Endodermal cell (in vitro differentiated cells): Measurements from ENCODE around the gene KRTAP15-1. TPM values are rescaled to one million over a fixed set of nuclear protein-coding genes. Genes with fewer than 3 reads are reported as not detected.

ENCODE experiments used
- DNase-seq: peaks from one replicate; pipeline ENCODE4 v3.0.0-alpha.2; 2017
- H3K27ac ChIP-seq: 2 replicates; pipeline ENCODE4 v1.5.1; 2013; ENCODE audit warnings: mild to moderate bottlenecking, low read depth, low read length, moderate library complexity
- H3K27me3 ChIP-seq: 2 replicates; pipeline ENCODE4 v1.6.1; 2013; ENCODE audit warnings: mild to moderate bottlenecking, low read length, moderate library complexity; ENCODE audit not compliant: insufficient read depth, control insufficient read depth, poor library complexity, severe bottlenecking
- H3K36me3 ChIP-seq: 2 replicates; pipeline ENCODE4 v1.7.0; 2013; ENCODE audit warnings: mild to moderate bottlenecking, low read length, moderate library complexity; ENCODE audit not compliant: control insufficient read depth, insufficient read depth
- H3K4me1 ChIP-seq: one replicate; pipeline ENCODE4 v1.7.0; 2013; ENCODE audit warnings: low read length; ENCODE audit not compliant: control insufficient read depth, insufficient read depth
- H3K4me3 ChIP-seq: 2 replicates; pipeline ENCODE4 v1.5.1; 2013; ENCODE audit warnings: mild to moderate bottlenecking, low read length, moderate library complexity
- H3K9ac ChIP-seq: 2 replicates; pipeline ENCODE4 v1.6.1; 2013; ENCODE audit warnings: mild to moderate bottlenecking, low read length, moderate library complexity; ENCODE audit not compliant: poor library complexity, severe bottlenecking; ENCODE audit errors: extremely low read depth
- H3K9me3 ChIP-seq: 2 replicates; pipeline ENCODE4 v1.6.1; 2013; ENCODE audit warnings: mild to moderate bottlenecking, low read length, moderate library complexity; ENCODE audit not compliant: control insufficient read depth
- H3K27ac Mint-ChIP-seq: 2 replicates; pipeline ENCODE4 v1.8.0; 2020; ENCODE audit warnings: mixed read lengths
- H3K27me3 Mint-ChIP-seq: 2 replicates; pipeline ENCODE4 v1.8.0; 2021; ENCODE audit warnings: mild to moderate bottlenecking, mixed read lengths; ENCODE audit not compliant: insufficient read depth
- H3K36me3 Mint-ChIP-seq: 2 replicates; pipeline ENCODE4 v1.8.0; 2020; ENCODE audit warnings: low read depth, mixed read lengths
- H3K4me1 Mint-ChIP-seq: 2 replicates; pipeline ENCODE4 v1.8.0; 2020; ENCODE audit warnings: mixed read lengths
- H3K4me3 Mint-ChIP-seq: 2 replicates; pipeline ENCODE4 v1.8.0; 2020; ENCODE audit warnings: mild to moderate bottlenecking, moderate library complexity, mixed read lengths
- H3K9me3 Mint-ChIP-seq: 2 replicates; pipeline ENCODE4 v1.8.0; 2020; ENCODE audit warnings: mild to moderate bottlenecking, mixed read lengths
- CTCF ChIP-seq: fragments of 200-600 bp; sonication (generic); conservative IDR thresholded peaks from 2 replicates; pipeline ENCODE4 v1.5.0; 2021; ENCODE audit warnings: antibody characterized with exemption, mild to moderate bottlenecking
- WGBS, 2 experiments: methylation state at CpG; one replicate each; pipeline versions ENCODE4 v1.1.5 to v1.1.7; 2013; ENCODE audit warnings: missing lambda C conversion rate in 2 of 2, mixed read lengths in 1 of 2; ENCODE audit not compliant: insufficient coverage in 1 of 2, insufficient read length in 1 of 2; 5-methylcytosine and 5-hydroxymethylcytosine counted together
- total RNA-seq, 2 donors: library from RNA; stranded (reverse); fragmentation: NEBNext Ultra II Directional in 1 of 2; extraction: Animal tissue kit (Norgen Biotek cat#: 25700) in 1 of 2; gene quantifications; 2 replicates in 1 of 2; 3 replicates in 1 of 2; pipeline ENCODE4 v1.2.1, GENCODE V29; 2021

The KRTAP15-1 gene
- total RNA-seq, 2 donors from 2014 or later = not detected

- H3K36me3 ChIP-seq = no peaks in the 10 kb centered on the region
- H3K9me3 ChIP-seq = no peaks in the 10 kb centered on the region
- no peak for DNase-seq
- no peak for TF ChIP-seq CTCF
- H3K27me3 Mint-ChIP-seq = no peaks in the 10 kb centered on the region
- no peaks in the 10 kb centered on the region for H3K4me1 ChIP-seq
- 81 to 82% methylated on average over 4 of the region's 4 CpGs for WGBS, 2 experiments
- H3K27ac Mint-ChIP-seq = no peak overlapping the region
- no peaks in the 10 kb centered on the region for H3K36me3 Mint-ChIP-seq
- H3K4me3 ChIP-seq = no peak overlapping the region
- no peak overlapping the region for H3K9ac ChIP-seq
- H3K4me1 Mint-ChIP-seq = peaks cover 6% of the 10 kb centered on the region
- H3K27me3 ChIP-seq = no peaks in the 10 kb centered on the region
- no peak overlapping the region for H3K4me3 Mint-ChIP-seq
- H3K9me3 Mint-ChIP-seq = no peaks in the 10 kb centered on the region
- H3K27ac ChIP-seq = no peak overlapping the region
Measured at GRCh38 chr21:30447056-30447455, 7.0 kb downstream of the KRTAP15-1 start.

GRCh38 chr21:30448514-30448913, 8.4 kb downstream of the KRTAP15-1 start:
- no peak overlapping the region for H3K27ac ChIP-seq
- no peaks in the 10 kb centered on the region for H3K36me3 Mint-ChIP-seq
- no peak overlapping the region for H3K9ac ChIP-seq
- no peaks in the 10 kb centered on the region for H3K4me1 ChIP-seq
- no CpG with 5 or more reads among the region's 3 CpGs for WGBS, 2 experiments
- no peaks in the 10 kb centered on the region for H3K36me3 ChIP-seq
- H3K4me3 ChIP-seq = no peak overlapping the region
- no peak for TF ChIP-seq CTCF
- H3K9me3 ChIP-seq = no peaks in the 10 kb centered on the region
- H3K9me3 Mint-ChIP-seq = no peaks in the 10 kb centered on the region
- peaks cover 2% of the 10 kb centered on the region for H3K4me1 Mint-ChIP-seq
- no peak overlapping the region for H3K27ac Mint-ChIP-seq
- no peak overlapping the region for H3K4me3 Mint-ChIP-seq
- H3K27me3 Mint-ChIP-seq = no peaks in the 10 kb centered on the region
- H3K27me3 ChIP-seq = no peaks in the 10 kb centered on the region
- DNase-seq = no peak

GRCh38 chr21:30463713-30464112, 23.6 kb downstream of the KRTAP15-1 start:
- no peaks in the 10 kb centered on the region for H3K27me3 ChIP-seq
- WGBS, 2 experiments = 54 to 86% methylated on average over 1 to 3 of the region's 3 CpGs
- Mint-ChIP-seq H3K27ac (no peak overlapping the region), H3K27me3 (no peaks in the 10 kb centered on the region), H3K4me1 (no peaks in the 10 kb centered on the region), H3K9me3 (no peaks in the 10 kb centered on the region), H3K36me3 (no peaks in the 10 kb centered on the region), H3K4me3 (no peak overlapping the region)
- no peaks in the 10 kb centered on the region for H3K9me3 ChIP-seq
- peak; percentile 48 for DNase-seq
- H3K4me1 ChIP-seq = no peaks in the 10 kb centered on the region
- peak; percentile 83 for TF ChIP-seq CTCF
- H3K4me3 ChIP-seq = no peak overlapping the region
- H3K36me3 ChIP-seq = no peaks in the 10 kb centered on the region
- H3K27ac ChIP-seq = no peak overlapping the region
- H3K9ac ChIP-seq = no peak overlapping the region
